ENCODE results near the gene ANKRD63. TPM values are rescaled to one million over a fixed set of nuclear protein-coding genes. Genes with fewer than 3 reads are reported as not detected.

Gene ANKRD63
- total and polyA plus RNA-seq, 2 of the 13 experiments (the other 11 are each of a cell fraction or from before 2014, with no cell fraction given), result not detected

- no peak for TF ChIP-seq ZNF142 (CRISPR knock-in tag; IDR thresholded peaks at IDR 0.05)
- TF ChIP-seq ZNF792 (CRISPR knock-in tag; IDR thresholded peaks at IDR 0.05), result no peak
- TF ChIP-seq ZNF773 (CRISPR knock-in tag; IDR thresholded peaks at IDR 0.05; ENCODE audit: borderline replicate concordance), result no peak
- no peak for TF ChIP-seq FOXM1 (CRISPR knock-in tag; IDR thresholded peaks at IDR 0.05)
- no peak for TF ChIP-seq ERF (CRISPR knock-in tag; IDR thresholded peaks at IDR 0.05)
- TF ChIP-seq ZUFSP (CRISPR knock-in tag; IDR thresholded peaks at IDR 0.05; ENCODE audit: borderline replicate concordance), result no peak
Observed at GRCh38 chr15:40249477-40250303, 33.2 kb downstream of the ANKRD63 start (continued).
